RKO (cell line): Measurements from ENCODE around the gene ENTHD1.

Experiments used
- DNase-seq: peaks from one replicate; pipeline ENCODE4 v3.0.0-alpha.2; 2016; ENCODE audit warnings: low spot score

Gene ENTHD1

GRCh38 chr22:39845529-39845928 is 48.0 kb downstream of the ENTHD1 start:
- no peak for DNase-seq

GRCh38 chr22:39839917-39840510 is 53.5 kb downstream of the ENTHD1 start:
- DNase-seq: no peak

GRCh38 chr22:39839204-39839603 is 54.4 kb downstream of the ENTHD1 start:
- no peak for DNase-seq

GRCh38 chr22:39833610-39834009 is 60.0 kb downstream of the ENTHD1 start:
- DNase-seq: no peak

- DNase-seq: no peak
Measured at GRCh38 chr22:39833093-39833492, 60.5 kb downstream of the ENTHD1 start.

- DNase-seq: no peak
Measured at GRCh38 chr22:39832627-39833074, 60.9 kb downstream of the ENTHD1 start.

- DNase-seq: no peak
Measured at GRCh38 chr22:39825661-39826102, 67.9 kb downstream of the ENTHD1 start.

GRCh38 chr22:39821008-39821407 is 72.6 kb downstream of the ENTHD1 start:
- no peak for DNase-seq

- DNase-seq: peak; percentile 69
Measured at GRCh38 chr22:39820256-39820655, 73.3 kb downstream of the ENTHD1 start.

- no peak for DNase-seq
Measured at GRCh38 chr22:39819429-39819828, 74.1 kb downstream of the ENTHD1 start.

- DNase-seq: no peak
Measured at GRCh38 chr22:39818094-39818493, 75.5 kb downstream of the ENTHD1 start.

GRCh38 chr22:39815932-39816331 is 77.6 kb downstream of the ENTHD1 start:
- no peak for DNase-seq

GRCh38 chr22:39814899-39815298 is 78.7 kb downstream of the ENTHD1 start:
- DNase-seq: peak; percentile 52

- DNase-seq: no peak
Measured at GRCh38 chr22:39809772-39810557, 83.6 kb downstream of the ENTHD1 start.

- no peak for DNase-seq
Measured at GRCh38 chr22:39808081-39808480, 85.5 kb downstream of the ENTHD1 start.

GRCh38 chr22:39806109-39806508 is 87.5 kb downstream of the ENTHD1 start:
- DNase-seq: no peak

- no peak for DNase-seq
Measured at GRCh38 chr22:39805117-39805516, 88.4 kb downstream of the ENTHD1 start.

- no peak for DNase-seq
Measured at GRCh38 chr22:39802682-39803081, 90.9 kb downstream of the ENTHD1 start.

- DNase-seq: no peak
Measured at GRCh38 chr22:39800790-39801520, 92.6 kb downstream of the ENTHD1 start.

GRCh38 chr22:39797528-39798147 is 95.9 kb downstream of the ENTHD1 start:
- DNase-seq: no peak

GRCh38 chr22:39789788-39790187 is 103.8 kb downstream of the ENTHD1 start:
- DNase-seq: no peak

- DNase-seq: no peak
Measured at GRCh38 chr22:39785232-39785631, 108.3 kb downstream of the ENTHD1 start.
